ENCODE data around the gene PARP2.
A peak's percentile ranks its signal among the peaks of the same experiment; 100 is the strongest.
"Not testable (repeated sequence)": the region's sequence is repeated elsewhere in the genome, so short reads cannot be mapped to it uniquely, and the experiment has no call there.

Gene PARP2

DNA sequence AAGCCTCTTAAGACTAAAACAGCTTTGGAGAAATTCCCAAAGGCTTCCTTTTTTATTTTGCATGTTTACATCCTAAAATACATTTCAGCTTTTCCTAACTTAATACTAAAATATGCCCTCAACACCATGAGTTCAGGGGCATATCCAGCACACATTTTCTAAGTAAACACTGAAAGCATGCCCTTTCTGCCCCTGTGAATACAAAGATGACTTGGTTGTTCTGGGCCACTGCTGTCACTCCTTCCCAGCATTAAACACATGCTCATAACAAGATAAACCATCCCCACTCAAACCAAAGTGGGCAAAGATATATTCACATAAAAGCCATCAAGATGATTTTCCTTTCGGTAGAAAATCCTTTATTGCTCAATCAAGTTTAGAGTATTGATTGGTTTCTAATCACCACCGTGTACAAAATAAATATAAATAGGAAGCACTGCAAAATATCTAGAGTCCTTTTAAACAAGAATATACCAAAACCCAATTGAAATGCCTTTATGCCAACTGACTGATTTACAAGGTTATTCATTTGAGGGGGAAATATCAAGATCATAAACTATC lies 12.3 kb upstream of the PARP2 start:
- DNase-seq (ENCODE audit: low read depth), result no peak
- no peak for TF ChIP-seq CTCF (IDR thresholded peaks at IDR 0.05; ENCODE audit: control insufficient read depth, insufficient read depth, low read depth, low read length, missing control alignments)
- H3K4me3 ChIP-seq (ENCODE audit: control insufficient read depth, low read depth, low read length), result no peak overlapping the region

DNA sequence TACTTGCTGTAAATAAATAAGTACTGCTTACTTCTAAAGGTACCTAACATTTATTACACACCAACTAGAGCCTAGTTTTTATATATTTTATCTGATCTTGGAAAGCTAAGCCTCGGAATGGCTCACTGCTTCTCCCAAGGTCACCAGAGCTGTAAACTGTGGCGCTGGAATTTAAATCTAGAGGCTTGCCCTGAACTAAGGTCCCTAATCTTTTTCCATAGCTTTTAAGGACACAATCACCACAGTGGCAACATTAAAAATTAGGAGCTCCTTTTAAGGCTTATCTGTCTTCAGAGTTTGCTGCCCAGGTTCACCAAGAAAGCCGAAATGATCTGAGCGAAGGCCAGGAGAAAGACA lies 11.0 kb upstream of the PARP2 start:
- no peak for DNase-seq (ENCODE audit: low read depth)
- peak overlapping the region; percentile 67 for H3K4me3 ChIP-seq (ENCODE audit: control insufficient read depth, low read depth, low read length)
- no peak for TF ChIP-seq CTCF (IDR thresholded peaks at IDR 0.05; ENCODE audit: control insufficient read depth, insufficient read depth, low read depth, low read length, missing control alignments)

- TF ChIP-seq CTCF (IDR thresholded peaks at IDR 0.05; ENCODE audit: control insufficient read depth, insufficient read depth, low read depth, low read length, missing control alignments), result no peak
- peak within 1 kb of the TSS; percentile 67 for H3K4me3 ChIP-seq (ENCODE audit: control insufficient read depth, low read depth, low read length)
- DNase-seq (ENCODE audit: low read depth), result peak; percentile 55
These were observed 10.5 kb upstream of the PARP2 start, which contains the start of gene CCNB1IP1 for GRCh38 chr14:20332788-20333493. CCNB1IP1 (minus strand) TSS chr14:20333279; CDS start chr14:20316523, 16,756 bp downstream.

- H3K4me3 ChIP-seq (ENCODE audit: control insufficient read depth, low read depth, low read length), result peak overlapping the region; percentile 67
- DNase-seq (ENCODE audit: low read depth), result no peak
- no peak for TF ChIP-seq CTCF (IDR thresholded peaks at IDR 0.05; ENCODE audit: control insufficient read depth, insufficient read depth, low read depth, low read length, missing control alignments)
These were observed 10.0 kb upstream of the PARP2 start for GRCh38 chr14:20333494-20333841.

- no peak overlapping the region for H3K4me3 ChIP-seq (ENCODE audit: control insufficient read depth, low read depth, low read length)
- DNase-seq (ENCODE audit: low read depth), result no peak
- TF ChIP-seq CTCF (IDR thresholded peaks at IDR 0.05; ENCODE audit: control insufficient read depth, insufficient read depth, low read depth, low read length, missing control alignments), result no peak
These were observed 9.4 kb upstream of the PARP2 start for GRCh38 chr14:20334017-20334416.

DNA sequence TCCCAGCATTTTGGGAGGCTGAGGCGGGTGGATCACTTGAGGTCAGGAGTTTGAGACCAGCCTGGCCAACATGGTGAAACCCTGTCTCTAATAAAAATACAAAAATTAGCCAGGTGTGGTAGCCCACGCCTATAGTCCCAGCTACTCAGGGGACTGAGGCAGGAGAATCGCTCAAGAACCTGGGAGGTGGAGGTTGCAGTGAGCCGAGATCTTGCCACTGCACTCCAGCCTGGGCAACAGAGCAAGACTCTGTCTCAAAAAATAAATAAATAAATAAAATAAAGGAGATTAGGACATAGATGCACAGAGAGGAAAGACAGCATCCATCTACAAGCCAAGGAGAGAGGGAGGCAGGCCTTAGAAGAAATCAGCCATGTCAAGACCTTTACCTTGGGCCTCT lies 2.4 kb upstream of the PARP2 start:
- not testable (repeated sequence) for H3K4me3 ChIP-seq (ENCODE audit: control insufficient read depth, low read depth, low read length); DNase-seq (ENCODE audit: low read depth)

GRCh38 chr14:20341646-20342045 lies 1.8 kb upstream of the PARP2 start:
- no peak for DNase-seq (ENCODE audit: low read depth)

More at GRCh38 chr14:20341646-20342045, 1.8 kb upstream of the PARP2 start:
- no peak overlapping the region for H3K4me3 ChIP-seq (ENCODE audit: control insufficient read depth, low read depth, low read length)
- TF ChIP-seq CTCF (IDR thresholded peaks at IDR 0.05; ENCODE audit: control insufficient read depth, insufficient read depth, low read depth, low read length, missing control alignments), result no peak

Measured in AG09309 (cell line).